Right cardiac atrium (tissue), 5 donors: ENCODE data around the gene GPR151. TPM values are rescaled to one million over a fixed set of nuclear protein-coding genes. Genes with fewer than 3 reads are reported as not detected.
A peak's percentile ranks its signal among the peaks of the same experiment; 100 is the strongest.

Experiments used
- ATAC-seq, 2 donors: fragments of 200-7000 bp; cut with Tn5 transposase; one replicate each; pipeline versions ENCODE4 v1.8.0 to v1.9.1; 2020; ENCODE audit warnings: moderate library complexity in 2 of 2, mild to moderate bottlenecking in 1 of 2
- DNase-seq, 3 donors: peaks; one replicate each; pipeline ENCODE4 v3.0.0-alpha.2; 2020
- H3K27ac ChIP-seq: one replicate; pipeline ENCODE4 v1.5.1; 2013; ENCODE audit warnings: mild to moderate bottlenecking, low read length, control low read depth, moderate library complexity
- H3K27me3 ChIP-seq: one replicate; pipeline ENCODE4 v1.6.1; 2013; ENCODE audit not compliant: control insufficient read depth, insufficient read depth
- H3K4me1 ChIP-seq: one replicate; pipeline ENCODE4 v1.6.1; 2013; ENCODE audit warnings: low read length; ENCODE audit not compliant: control insufficient read depth, insufficient read depth
- H3K4me3 ChIP-seq: one replicate; pipeline ENCODE4 v1.5.1; 2013; ENCODE audit warnings: low read length, control low read depth
- H3K9me3 ChIP-seq: one replicate; pipeline ENCODE4 v1.6.1; 2013; ENCODE audit warnings: low read length; ENCODE audit not compliant: control insufficient read depth
- WGBS: extraction: QIAGEN DNeasy Blood & Tissue Kit; methylation state at CpG from one replicate; pipeline ENCODE4 v1.1.7; 2013; 5-methylcytosine and 5-hydroxymethylcytosine counted together
- intact Hi-C, 4 donors: fragments of 100-400 bp; cut with DNase I; formaldehyde crosslinking; loops; one replicate each; pipeline versions ENCODE4 v1.11.0 to v1.14.0; 2022 to 2023
- polyA plus RNA-seq: library from polyadenylated mRNA; stranded (reverse); fragments of 200-250 nt; gene quantifications from one replicate; pipeline ENCODE4 v1.2.3, GENCODE V29; 2013
- total RNA-seq, 4 donors: library from RNA; stranded (reverse); fragmentation: NEBNext Ultra II Directional; extraction: Animal tissue kit (Norgen Biotek cat#: 25700); gene quantifications; one replicate each; pipeline ENCODE4 v1.2.1, GENCODE V29; 2021
- donor health status: healthy with polysubstance abuse.
- donor health status: DM: no; HTN: yes; CAD: no.
- donor health status: DM: no; HTN: no; CAD: no.
- donor health status: DM: no; HTN: yes; CAD: no; lungs with severe emphysema.
- donor health status: DM: yes; HTN: yes; CAD: no.

GPR151 gene
- total and polyA plus RNA-seq, 5 donors: not detected

DNA sequence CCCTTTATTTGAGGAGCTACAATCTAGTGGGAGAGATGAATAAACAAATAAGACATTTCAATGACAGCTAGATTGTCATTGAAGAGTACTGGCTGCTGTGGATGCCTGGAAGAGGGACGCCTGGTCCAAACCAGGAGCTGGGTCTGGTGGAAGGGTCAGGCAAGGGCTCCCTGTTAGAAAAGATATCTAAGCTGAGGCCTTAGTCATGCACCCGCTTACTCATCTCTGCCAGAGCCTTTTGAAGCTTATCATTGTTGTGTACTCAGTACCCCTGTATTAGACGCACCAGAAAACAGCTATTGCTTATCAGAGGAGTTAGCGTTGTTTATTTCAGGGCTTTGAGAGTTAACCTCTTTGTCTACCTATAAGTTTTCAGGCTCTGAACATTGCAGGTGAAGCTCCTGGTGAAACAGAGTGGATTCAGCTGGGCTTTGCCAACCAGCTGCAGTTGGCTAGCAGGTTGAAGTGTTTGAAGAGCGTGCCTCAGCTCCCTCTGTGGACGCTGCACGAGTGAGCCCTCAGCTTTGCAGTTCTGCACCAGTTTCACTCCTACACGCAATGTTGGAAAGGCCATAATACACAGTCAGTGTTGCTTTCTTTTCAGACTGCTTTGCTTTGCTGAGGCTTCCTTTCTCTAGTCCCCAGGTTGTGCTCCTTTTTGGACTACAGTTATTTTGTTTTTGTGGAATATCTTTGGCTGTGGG, 5.6 kb upstream of the GPR151 start:
- WGBS: 57% methylated on average over 8 of the region's 8 CpGs
- intact Hi-C loops: no loop called here
- DNase-seq (no peak), ATAC-seq (no peak)
- Histone ChIP-seq H3K4me1 (no peaks in the 10 kb centered on the region), H3K9me3 (no peaks in the 10 kb centered on the region), H3K27ac (no peak overlapping the region), H3K4me3 (no peak overlapping the region), H3K27me3 (no peaks in the 10 kb centered on the region)

DNA sequence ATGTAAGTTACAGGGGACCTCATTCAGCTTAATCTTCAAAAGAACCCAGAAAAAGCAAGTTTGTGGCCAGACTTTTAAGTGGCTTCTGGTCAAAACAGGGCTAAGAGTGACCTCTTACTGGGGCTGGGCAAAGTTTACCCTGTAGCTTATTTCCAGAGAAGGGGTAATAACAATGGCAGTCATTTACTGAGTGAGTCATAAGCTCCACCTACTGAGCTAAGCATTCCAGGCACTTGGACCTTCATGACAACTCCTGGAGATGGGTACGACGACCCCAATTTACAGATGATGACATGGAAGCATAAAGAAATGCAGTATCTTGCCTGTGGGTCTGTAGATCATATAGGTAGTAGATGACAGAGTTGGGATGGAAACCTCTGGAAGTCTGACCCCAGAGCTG, 4.7 kb upstream of the GPR151 start:
- Histone ChIP-seq H3K9me3 (no peaks in the 10 kb centered on the region), H3K4me1 (no peaks in the 10 kb centered on the region), H3K27me3 (no peaks in the 10 kb centered on the region), H3K27ac (no peak overlapping the region), H3K4me3 (no peak overlapping the region)
- intact Hi-C loops: no loop called here
- DNase-seq (no peak), ATAC-seq (no peak)
- 70% methylated on average over 2 of the region's 2 CpGs for WGBS

DNA sequence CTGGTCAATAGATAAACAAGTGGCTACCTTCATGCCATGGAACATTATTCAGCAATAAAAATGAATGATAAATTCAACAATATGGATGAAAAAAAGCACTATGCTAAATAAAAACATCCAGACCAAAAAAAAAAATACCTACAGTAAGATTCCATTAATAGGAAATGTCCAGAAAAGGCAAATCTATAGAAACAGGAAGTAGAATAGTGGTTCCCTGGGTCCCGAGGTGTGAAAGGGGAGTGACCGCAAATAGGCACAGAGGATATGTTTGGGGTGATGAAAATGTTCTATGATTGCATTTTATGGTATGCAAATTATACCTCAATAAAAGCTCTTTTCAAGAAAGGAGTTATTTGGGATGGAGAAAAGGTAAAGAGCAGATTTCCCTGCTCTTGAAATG, 3.6 kb upstream of the GPR151 start:
- intact Hi-C loops: no loop called here
- WGBS: 62% methylated on average over 2 of the region's 2 CpGs
- H3K27ac ChIP-seq: no peak overlapping the region
- ATAC-seq (no peak), DNase-seq (no peak)
- H3K9me3 ChIP-seq: no peaks in the 10 kb centered on the region
- no peaks in the 10 kb centered on the region for H3K27me3 ChIP-seq
- H3K4me1 ChIP-seq: no peaks in the 10 kb centered on the region
- no peak overlapping the region for H3K4me3 ChIP-seq

DNA sequence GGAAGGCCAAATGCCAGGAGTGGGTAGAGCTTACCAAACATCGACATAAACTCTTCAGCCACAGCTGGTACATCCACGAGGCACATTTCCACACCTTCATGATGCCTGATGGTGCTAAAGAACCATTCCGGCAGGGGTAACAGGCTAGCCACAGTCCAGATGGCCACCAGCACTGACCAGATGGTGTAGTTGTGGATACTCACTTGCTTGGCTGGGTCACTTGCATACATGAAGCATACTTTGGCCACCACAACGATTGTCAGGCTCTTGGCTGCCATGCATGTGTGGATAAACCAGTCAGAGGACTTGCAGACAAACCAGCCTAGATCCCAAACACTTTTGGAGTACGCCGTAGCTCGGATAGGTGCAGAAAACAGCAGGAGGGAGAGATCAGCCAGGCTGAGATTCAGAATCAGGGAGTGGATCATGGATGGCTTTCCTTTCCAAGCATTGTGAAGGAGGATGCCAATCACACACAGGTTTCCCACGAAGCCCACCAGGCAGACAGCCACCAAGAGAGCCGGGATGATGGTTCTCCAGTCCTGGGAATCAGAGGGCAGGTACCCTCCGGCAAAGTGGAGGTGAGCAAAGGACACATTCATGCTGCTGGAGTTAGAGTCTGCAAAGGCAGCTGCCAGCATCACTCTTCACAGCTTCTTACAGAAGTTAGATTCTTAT, 378 bp downstream of the GPR151 start:
- Histone ChIP-seq H3K27me3 (no peaks in the 10 kb centered on the region), H3K9me3 (no peaks in the 10 kb centered on the region), H3K4me3 (no peak overlapping the region), H3K4me1 (no peaks in the 10 kb centered on the region), H3K27ac (no peak overlapping the region)
- WGBS: 73% methylated on average over 10 of the region's 10 CpGs
- peak in 1 of 3 donors; percentile 36 for DNase-seq
- ATAC-seq: peak in 1 of 2 donors; percentile 29
- intact Hi-C loops: no loop called here

DNA sequence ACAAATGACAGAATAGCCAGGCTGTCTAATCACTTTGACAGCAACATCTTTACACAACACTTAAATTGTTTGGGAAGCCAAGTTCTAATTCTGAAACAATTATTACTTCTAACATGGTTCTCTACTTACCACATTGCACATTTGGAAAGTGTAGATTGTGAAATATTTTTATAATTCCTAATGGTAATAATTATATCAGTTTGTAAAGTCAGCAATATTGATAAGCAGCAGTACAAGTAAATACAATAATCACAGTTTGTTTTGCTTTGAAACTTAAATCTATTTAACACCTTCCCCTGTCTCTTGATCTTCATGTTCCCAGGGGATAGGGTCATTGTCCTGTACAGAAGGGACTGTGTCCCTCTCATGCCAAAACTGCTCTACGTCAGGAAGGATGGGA, 1.4 kb downstream of the GPR151 start:
- no peak overlapping the region for H3K27ac ChIP-seq
- H3K27me3 ChIP-seq: no peaks in the 10 kb centered on the region
- no peaks in the 10 kb centered on the region for H3K4me1 ChIP-seq
- intact Hi-C loops: no loop called here
- ATAC-seq (no peak), DNase-seq (no peak)
- no peaks in the 10 kb centered on the region for H3K9me3 ChIP-seq
- WGBS: 73% methylated on average over 1 of the region's 1 CpG
- no peak overlapping the region for H3K4me3 ChIP-seq

DNA sequence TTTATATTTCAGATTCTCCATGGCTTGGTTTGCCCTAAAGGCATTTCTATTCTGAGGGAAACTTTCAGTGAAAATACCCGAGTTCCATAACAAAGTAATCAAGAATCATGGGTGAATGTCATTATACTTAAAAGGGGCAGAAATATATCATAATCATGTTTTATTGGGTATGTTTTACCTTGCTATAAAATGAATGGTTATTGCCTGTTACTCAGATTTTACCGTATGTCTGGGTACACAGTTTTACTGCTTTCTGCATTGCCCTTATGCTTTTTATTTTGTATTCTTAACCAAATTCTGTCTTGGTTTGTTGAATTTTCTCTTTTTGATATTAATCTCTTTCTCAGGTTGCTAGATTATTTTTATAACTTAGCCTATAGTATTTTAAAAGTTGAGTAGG, 2.5 kb downstream of the GPR151 start:
- ATAC-seq: no peak
- intact Hi-C loops: no loop called here

DNA sequence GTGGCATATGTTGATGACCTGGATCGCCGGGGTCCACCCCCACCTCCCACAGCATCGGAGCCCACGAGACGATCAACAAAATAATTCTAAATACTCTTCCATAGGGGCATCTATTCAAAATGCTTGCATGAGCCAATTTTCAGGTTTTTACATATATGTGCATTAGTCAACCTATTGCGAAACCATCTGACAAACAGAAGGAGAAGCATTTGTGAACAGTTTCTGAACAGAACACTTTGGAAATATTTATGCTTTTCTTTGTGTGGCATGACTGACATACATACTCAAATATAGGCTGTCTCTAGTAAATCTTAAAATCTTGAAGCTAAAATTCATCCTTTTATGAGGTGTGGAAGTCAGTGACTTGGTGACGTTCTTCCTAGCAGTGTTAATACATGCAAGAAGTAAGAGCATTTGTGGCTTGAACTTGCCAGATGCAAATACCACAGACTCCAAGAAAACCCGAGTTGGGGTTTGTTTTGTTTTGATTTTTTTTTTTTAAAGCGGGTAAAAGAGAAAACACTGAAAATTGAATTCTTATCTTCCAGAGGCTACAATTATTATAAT, 5.3 kb downstream of the GPR151 start:
- ATAC-seq (no peak), DNase-seq (no peak)
- intact Hi-C loops: no loop called here
- H3K4me1 ChIP-seq: no peaks in the 10 kb centered on the region
- H3K4me3 ChIP-seq: no peak overlapping the region
- H3K27me3 ChIP-seq: no peaks in the 10 kb centered on the region
- WGBS: 91% methylated on average over 9 of the region's 9 CpGs
- no peaks in the 10 kb centered on the region for H3K9me3 ChIP-seq
- H3K27ac ChIP-seq: no peak overlapping the region

More for the DNA sequence above, 2.5 kb downstream of the GPR151 start:
- Histone ChIP-seq H3K4me3 (no peak overlapping the region), H3K9me3 (no peaks in the 10 kb centered on the region), H3K4me1 (no peaks in the 10 kb centered on the region), H3K27ac (no peak overlapping the region), H3K27me3 (no peaks in the 10 kb centered on the region)
- WGBS: 88% methylated on average over 2 of the region's 2 CpGs
- no peak for DNase-seq

DNA sequence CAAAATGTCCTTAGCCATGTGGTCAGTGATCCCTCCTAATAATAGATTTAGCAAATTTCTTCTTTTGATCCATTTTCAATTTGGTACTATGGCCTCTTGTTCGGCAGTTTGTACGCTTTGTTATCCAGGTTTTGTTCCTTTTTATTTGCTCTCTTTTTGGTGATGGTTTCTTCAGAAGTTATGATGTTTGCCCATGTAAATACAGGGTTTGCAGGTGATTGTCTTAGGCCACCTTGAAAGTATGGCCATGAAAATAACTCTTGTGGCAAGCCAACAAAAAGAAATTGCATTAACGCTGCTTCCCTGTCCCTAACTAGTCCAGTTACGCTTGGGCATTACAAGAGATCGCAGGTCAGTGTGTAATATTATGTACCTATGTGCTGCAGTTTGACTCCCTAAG, 8.6 kb downstream of the GPR151 start:
- H3K27me3 ChIP-seq: no peaks in the 10 kb centered on the region
- DNase-seq (no peak), ATAC-seq (no peak)
- H3K27ac ChIP-seq: no peak overlapping the region
- intact Hi-C loops: no loop called here
- 98% methylated on average over 5 of the region's 5 CpGs for WGBS
- no peaks in the 10 kb centered on the region for H3K9me3 ChIP-seq
- no peaks in the 10 kb centered on the region for H3K4me1 ChIP-seq
- no peak overlapping the region for H3K4me3 ChIP-seq

DNA sequence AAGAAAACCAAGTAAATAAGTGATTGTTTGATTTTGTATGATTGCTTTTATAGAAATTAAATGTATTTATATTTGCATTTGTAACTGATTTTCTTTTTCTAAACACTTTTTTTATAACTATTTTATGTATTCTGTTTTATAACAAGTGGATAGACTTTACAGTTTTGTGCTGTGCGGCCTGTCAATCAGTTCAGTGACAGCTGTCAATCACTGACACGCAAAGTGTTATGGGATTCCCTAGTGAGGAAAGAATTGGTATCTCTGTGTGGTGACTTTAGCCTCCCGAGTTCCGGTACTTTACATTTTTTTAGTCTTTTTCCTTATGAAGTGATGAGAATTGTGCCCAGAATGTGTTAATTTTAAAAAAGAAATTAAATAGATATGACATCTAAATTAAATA, 16.3 kb downstream of the GPR151 start:
- Histone ChIP-seq H3K27ac (no peak overlapping the region), H3K9me3 (no peaks in the 10 kb centered on the region), H3K27me3 (no peaks in the 10 kb centered on the region), H3K4me3 (no peak overlapping the region), H3K4me1 (no peaks in the 10 kb centered on the region)
- no peak for DNase-seq
- intact Hi-C loops: no loop called here
- no peak for ATAC-seq
- 95% methylated on average over 4 of the region's 4 CpGs for WGBS

DNA sequence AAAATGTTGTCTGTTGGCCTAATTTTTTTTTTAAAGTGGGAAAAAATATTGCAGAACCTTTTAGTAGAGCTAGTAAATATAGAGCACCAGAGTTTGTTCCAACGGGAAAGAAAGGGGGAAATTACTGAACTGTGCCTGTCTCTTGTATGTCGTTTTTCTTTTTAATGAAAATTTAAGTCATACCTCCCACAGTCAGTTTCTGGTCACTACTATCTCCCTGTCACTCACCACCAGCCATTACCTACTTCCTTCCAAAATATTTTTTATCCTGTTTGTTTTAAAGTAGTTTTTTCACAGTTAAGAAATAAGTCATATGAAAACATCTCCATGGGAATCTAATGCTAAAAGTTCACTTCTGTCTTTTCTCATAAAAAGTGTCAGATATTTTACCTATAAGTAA, 21.3 kb downstream of the GPR151 start:
- Histone ChIP-seq H3K27ac (no peak overlapping the region), H3K27me3 (no peaks in the 10 kb centered on the region), H3K9me3 (no peaks in the 10 kb centered on the region), H3K4me1 (no peaks in the 10 kb centered on the region), H3K4me3 (no peak overlapping the region)
- 51% methylated on average over 2 of the region's 2 CpGs for WGBS
- DNase-seq (no peak), ATAC-seq (no peak)
- intact Hi-C loops: no loop called here

DNA sequence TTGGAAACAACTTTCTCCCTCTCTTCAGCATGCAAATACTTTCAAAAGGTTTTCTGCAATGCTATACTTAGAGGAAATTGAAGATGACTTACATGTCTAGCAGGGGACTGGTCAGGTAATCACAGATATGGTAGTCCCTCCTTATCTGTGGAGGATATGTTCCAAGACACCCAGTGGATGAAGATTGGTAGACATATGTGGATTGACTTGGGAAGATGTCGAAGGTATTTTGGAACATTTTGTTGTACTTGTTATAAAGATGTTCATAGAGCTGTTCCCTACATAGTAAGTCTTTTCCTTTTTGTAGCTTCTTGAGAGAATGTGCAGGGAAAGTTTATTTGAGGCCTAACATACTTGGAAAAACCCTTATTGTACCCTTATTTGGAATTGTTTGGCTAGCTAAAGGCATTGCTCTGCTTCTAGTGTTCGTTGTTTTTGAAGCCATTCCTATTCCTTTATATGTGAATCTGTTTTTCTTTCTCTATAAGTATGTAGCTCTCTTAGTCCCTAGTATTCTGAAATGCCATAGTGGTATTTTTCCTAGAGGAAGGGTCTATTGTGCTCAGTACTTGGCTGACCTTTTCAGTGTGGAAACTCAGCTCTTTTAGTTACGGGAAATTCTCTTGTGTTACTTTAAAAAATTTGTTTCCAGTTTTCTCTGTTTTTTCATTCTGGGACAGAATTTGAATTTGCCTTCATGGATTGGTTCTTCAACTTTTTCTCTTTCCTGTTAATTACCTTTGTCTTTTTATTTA, 25.7 kb downstream of the GPR151 start:
- ATAC-seq: peak in 1 of 2 donors; percentile 56
- intact Hi-C loops: no loop called here
- Histone ChIP-seq H3K4me3 (no peak overlapping the region), H3K27ac (no peak overlapping the region), H3K9me3 (no peaks in the 10 kb centered on the region), H3K4me1 (no peaks in the 10 kb centered on the region), H3K27me3 (no peaks in the 10 kb centered on the region)
- WGBS: 79% methylated on average over 3 of the region's 3 CpGs
- DNase-seq: no peak
